GM12801 (cell line): ENCODE measurements around the gene KRT12.

Source experiments
- TF ChIP-seq, protein P1 (sequence below): IDR thresholded peaks from one replicate; pipeline ENCODE4 v1.5.1; 2011; ENCODE audit warnings: control low read depth; ENCODE audit not compliant: insufficient read length; ENCODE audit errors: extremely low read depth

Gene KRT12

GRCh38 chr17:40866838-40867237 is at the start of gene KRT12:
Gene KRT12 (minus strand): TSS chr17:40867223. CDS start chr17:40867186, 37 bp downstream.
- TF ChIP-seq, protein P1, sequence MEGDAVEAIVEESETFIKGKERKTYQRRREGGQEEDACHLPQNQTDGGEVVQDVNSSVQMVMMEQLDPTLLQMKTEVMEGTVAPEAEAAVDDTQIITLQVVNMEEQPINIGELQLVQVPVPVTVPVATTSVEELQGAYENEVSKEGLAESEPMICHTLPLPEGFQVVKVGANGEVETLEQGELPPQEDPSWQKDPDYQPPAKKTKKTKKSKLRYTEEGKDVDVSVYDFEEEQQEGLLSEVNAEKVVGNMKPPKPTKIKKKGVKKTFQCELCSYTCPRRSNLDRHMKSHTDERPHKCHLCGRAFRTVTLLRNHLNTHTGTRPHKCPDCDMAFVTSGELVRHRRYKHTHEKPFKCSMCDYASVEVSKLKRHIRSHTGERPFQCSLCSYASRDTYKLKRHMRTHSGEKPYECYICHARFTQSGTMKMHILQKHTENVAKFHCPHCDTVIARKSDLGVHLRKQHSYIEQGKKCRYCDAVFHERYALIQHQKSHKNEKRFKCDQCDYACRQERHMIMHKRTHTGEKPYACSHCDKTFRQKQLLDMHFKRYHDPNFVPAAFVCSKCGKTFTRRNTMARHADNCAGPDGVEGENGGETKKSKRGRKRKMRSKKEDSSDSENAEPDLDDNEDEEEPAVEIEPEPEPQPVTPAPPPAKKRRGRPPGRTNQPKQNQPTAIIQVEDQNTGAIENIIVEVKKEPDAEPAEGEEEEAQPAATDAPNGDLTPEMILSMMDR = no peak

GRCh38 chr17:40916366-40916765 is 49.3 kb upstream of the KRT12 start:
- TF ChIP-seq, protein P1 = no peak

DNA sequence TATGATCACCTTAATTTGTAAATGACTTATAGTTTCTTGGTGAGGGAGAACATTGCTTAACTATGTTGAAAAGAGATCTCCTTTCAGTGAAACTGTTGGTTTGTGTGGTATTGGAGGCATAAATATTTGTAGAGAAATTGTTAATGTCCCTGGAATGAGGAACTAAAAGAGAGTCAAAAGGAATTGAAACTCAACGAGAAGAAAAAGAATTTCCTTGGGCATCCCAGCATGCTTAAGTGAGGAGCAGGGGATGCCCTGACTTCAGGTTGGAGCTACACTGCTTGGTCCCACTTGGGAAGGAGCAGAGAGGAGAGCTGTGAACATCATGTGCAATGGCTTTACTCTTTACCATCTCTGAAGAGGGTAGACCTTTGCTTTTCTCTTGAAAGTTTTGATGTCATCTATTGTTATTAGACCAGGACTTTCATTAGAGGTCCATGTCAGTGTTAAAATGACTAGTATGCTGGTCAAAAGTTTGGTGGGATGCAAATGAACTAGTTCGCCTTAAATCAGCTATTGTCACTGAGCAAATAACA is 48.8 kb upstream of the KRT12 start:
- TF ChIP-seq, protein P1 = no peak

- TF ChIP-seq, protein P1 = no peak
Observed at GRCh38 chr17:40915199-40915661, 48.2 kb upstream of the KRT12 start.

GRCh38 chr17:40914075-40914855 is 47.2 kb upstream of the KRT12 start:
- TF ChIP-seq, protein P1 = no peak

DNA sequence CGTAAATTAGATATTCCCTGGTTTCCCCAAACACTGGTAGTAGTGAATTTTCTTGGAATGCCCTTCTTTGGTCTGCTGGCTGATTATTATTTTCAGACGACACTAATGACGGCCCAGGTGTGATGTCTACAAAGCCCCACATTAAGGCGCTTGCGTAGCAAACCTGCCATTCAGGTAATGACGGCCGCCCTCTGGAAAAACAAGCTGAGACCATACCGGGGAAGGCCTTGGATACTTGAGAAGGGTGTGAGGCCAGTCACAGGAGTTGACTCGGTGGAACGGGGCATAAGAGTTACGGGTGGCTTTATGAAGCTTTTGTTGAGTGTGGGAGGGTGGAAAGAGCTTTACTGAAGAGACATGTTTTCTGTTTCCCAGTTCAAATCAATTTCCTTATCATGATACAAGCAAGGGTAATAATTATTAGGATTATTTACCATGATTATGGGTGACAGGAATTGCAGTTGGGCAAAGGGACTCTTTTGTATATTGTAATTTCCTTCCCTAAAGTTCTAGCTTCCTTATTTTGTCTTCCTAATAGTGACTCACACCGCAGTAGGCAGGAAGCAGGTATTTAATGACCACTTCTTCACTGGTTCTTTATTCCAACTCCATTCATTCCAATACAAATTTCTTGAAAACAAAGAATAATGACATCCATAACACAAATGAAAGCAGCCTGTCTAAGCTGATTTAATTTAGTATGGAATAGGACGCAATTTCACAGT is 45.6 kb upstream of the KRT12 start:
- TF ChIP-seq, protein P1 = no peak

GRCh38 chr17:40910441-40910841 is 43.4 kb upstream of the KRT12 start:
- TF ChIP-seq, protein P1 = no peak
